ENCODE data around the gene DOHH.
A peak's percentile ranks its signal among the peaks of the same experiment; 100 is the strongest.

Gene DOHH

DNA sequence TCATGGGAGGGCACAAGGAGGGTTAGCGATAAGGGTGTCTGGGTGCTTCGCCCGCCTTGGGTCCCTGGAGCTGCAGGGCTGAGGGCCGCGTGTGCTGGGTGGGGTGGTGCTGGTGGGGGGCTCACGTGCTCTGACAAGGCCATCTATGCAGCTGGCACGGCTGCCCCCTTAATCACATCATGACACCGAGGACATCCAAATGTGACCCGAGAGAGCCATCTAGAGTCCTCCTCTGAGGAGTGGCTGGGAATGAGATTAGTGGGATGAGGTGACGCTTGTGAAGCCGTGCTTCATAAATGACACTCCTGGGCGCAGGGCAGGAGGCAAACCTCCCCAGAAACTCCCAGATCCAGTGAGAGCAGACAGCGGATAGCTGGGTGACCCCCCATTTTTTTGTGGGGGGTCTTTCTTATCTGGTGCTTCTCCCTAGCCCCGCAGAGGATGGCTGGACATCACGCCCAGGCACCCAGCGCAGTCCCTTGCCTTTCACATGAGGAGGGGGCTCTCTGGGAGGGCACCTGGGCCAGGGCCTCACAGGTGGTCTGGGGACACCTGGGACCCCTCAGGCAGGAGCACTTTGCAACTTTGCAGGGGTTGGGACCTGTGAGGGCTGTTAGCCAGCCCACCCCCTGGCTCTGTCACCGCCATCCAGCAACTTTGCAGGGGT lies 12.2 kb upstream of the DOHH start:
- TF ChIP-seq, protein P1, sequence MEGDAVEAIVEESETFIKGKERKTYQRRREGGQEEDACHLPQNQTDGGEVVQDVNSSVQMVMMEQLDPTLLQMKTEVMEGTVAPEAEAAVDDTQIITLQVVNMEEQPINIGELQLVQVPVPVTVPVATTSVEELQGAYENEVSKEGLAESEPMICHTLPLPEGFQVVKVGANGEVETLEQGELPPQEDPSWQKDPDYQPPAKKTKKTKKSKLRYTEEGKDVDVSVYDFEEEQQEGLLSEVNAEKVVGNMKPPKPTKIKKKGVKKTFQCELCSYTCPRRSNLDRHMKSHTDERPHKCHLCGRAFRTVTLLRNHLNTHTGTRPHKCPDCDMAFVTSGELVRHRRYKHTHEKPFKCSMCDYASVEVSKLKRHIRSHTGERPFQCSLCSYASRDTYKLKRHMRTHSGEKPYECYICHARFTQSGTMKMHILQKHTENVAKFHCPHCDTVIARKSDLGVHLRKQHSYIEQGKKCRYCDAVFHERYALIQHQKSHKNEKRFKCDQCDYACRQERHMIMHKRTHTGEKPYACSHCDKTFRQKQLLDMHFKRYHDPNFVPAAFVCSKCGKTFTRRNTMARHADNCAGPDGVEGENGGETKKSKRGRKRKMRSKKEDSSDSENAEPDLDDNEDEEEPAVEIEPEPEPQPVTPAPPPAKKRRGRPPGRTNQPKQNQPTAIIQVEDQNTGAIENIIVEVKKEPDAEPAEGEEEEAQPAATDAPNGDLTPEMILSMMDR (conservative IDR thresholded peaks at IDR 0.05; ENCODE audit: low read length): no peak
- TF ChIP-seq EZH2phosphoT487 (IDR thresholded peaks at IDR 0.05; ENCODE audit: borderline replicate concordance): no peak
- no peak overlapping the region for H3K9ac ChIP-seq (ENCODE audit: low read depth, low read length, poor library complexity, severe bottlenecking)

DNA sequence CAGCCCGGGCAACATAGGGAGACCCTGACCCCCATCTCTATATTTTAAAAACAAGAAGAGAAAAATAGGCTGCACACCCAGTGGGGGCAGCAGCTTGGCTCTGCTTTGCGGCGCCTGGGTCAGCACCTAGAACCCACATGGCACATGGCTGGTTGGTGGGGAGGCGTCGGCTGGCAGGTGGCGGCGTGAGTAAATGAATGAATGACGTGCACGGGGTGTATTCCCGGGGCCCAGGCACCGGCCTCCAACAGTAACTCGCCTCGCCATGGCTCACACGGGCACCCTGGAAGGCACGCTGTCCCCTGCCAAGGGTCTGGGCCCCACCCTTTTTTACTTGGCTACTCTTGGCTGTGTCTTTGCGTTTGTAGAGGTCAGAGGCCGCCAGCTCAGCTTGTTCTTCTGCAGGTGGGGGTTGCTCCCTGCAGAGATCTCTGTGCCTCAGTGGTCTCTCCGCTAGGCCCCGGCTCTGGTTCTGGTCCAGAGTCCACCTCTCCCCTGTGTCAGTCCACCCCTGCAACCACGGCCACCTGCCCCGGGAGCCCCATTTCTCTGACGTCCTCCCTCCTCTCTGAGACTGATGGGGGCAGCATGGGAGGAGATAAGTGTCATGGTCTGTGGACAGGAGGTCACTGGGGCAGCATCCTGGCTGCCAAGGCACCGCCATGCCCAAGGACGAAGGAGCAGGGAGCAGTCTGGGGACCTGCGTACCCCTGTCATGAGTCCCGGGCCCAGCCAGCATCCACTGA lies 11.2 kb upstream of the DOHH start:
- Histone ChIP-seq H3K9ac (ENCODE audit: low read depth, low read length, poor library complexity, severe bottlenecking) (no peak overlapping the region), H3F3A (ENCODE audit: low read depth) (no peaks in the 10 kb centered on the region), H3K4me1 (ENCODE audit: insufficient read depth, low read length, poor library complexity, severe bottlenecking) (peaks cover 33% of the 10 kb centered on the region), H3K9me2 (replicated peaks; ENCODE audit: low read depth, low read length) (no peaks in the 10 kb centered on the region), H3K79me2 (ENCODE audit: insufficient read depth, low read length) (peaks cover 100% of the 10 kb centered on the region), H3K4me3 (ENCODE audit: low read length, poor library complexity, severe bottlenecking) (no peak overlapping the region), H3K36me3 (ENCODE audit: insufficient read depth, low read length) (peaks cover 5% of the 10 kb centered on the region; the same call in 1 of the 2 replicates), H2AFZ (ENCODE audit: low read length) (no peak overlapping the region), H3K4me2 (ENCODE audit: low read depth, low read length, poor library complexity, severe bottlenecking) (no peak overlapping the region), H3K9me3 (ENCODE audit: insufficient read depth, low read depth, low read length) (no peaks in the 10 kb centered on the region), H3K27me3 (ENCODE audit: insufficient read depth, low read length, poor library complexity, severe bottlenecking) (no peaks in the 10 kb centered on the region), H4K20me1 (ENCODE audit: insufficient read depth, low read length, poor library complexity, severe bottlenecking) (peaks cover 88% of the 10 kb centered on the region)
- no peak for TF ChIP-seq EZH2phosphoT487 (IDR thresholded peaks at IDR 0.05; ENCODE audit: borderline replicate concordance)
- TF ChIP-seq, protein P1 (conservative IDR thresholded peaks at IDR 0.05; ENCODE audit: low read length): no peak

More for the DNA sequence above, 12.2 kb upstream of the DOHH start:
- Histone ChIP-seq H3K36me3 (ENCODE audit: insufficient read depth, low read length) (peaks cover 5% of the 10 kb centered on the region; the same call in 1 of the 2 replicates), H3K27me3 (ENCODE audit: insufficient read depth, low read length, poor library complexity, severe bottlenecking) (no peaks in the 10 kb centered on the region), H3K79me2 (ENCODE audit: insufficient read depth, low read length) (peaks cover 100% of the 10 kb centered on the region), H3K4me2 (ENCODE audit: low read depth, low read length, poor library complexity, severe bottlenecking) (no peak overlapping the region), H3K4me1 (ENCODE audit: insufficient read depth, low read length, poor library complexity, severe bottlenecking) (peaks cover 27% of the 10 kb centered on the region), H3K9me3 (ENCODE audit: insufficient read depth, low read depth, low read length) (no peaks in the 10 kb centered on the region), H2AFZ (ENCODE audit: low read length) (no peak overlapping the region), H3K4me3 (ENCODE audit: low read length, poor library complexity, severe bottlenecking) (no peak overlapping the region), H3F3A (ENCODE audit: low read depth) (no peaks in the 10 kb centered on the region), H4K20me1 (ENCODE audit: insufficient read depth, low read length, poor library complexity, severe bottlenecking) (peaks cover 83% of the 10 kb centered on the region), H3K9me2 (replicated peaks; ENCODE audit: low read depth, low read length) (no peaks in the 10 kb centered on the region)

DNA sequence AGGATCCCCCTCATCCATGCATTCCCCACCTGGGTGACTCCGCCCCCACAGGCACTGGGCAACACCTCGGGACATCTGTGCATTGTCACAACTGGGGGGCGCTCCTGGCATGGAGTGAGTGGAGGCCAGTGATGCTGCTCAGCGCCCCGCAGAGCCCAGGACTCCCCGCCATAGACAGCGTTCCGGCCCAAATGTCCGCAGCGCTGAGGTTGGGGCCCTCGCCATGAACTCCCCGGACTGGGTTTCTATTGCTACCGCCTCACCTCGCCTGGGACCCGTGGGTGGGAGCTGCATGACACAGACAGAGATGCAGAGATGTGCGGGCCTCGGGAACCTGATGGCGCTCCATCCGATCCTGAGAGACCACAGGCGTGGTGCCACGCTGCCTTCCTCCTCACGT lies 10.3 kb upstream of the DOHH start:
- Histone ChIP-seq H2AFZ (ENCODE audit: low read length) (no peak overlapping the region), H3K4me3 (ENCODE audit: low read length, poor library complexity, severe bottlenecking) (no peak overlapping the region), H3K9ac (ENCODE audit: low read depth, low read length, poor library complexity, severe bottlenecking) (no peak overlapping the region), H3K36me3 (ENCODE audit: insufficient read depth, low read length) (peaks cover 5% of the 10 kb centered on the region; the same call in 1 of the 2 replicates), H3K4me1 (ENCODE audit: insufficient read depth, low read length, poor library complexity, severe bottlenecking) (peaks cover 33% of the 10 kb centered on the region), H4K20me1 (ENCODE audit: insufficient read depth, low read length, poor library complexity, severe bottlenecking) (peaks cover 83% of the 10 kb centered on the region), H3K4me2 (ENCODE audit: low read depth, low read length, poor library complexity, severe bottlenecking) (peak overlapping the region; percentile 100), H3K9me2 (replicated peaks; ENCODE audit: low read depth, low read length) (no peaks in the 10 kb centered on the region), H3F3A (ENCODE audit: low read depth) (no peaks in the 10 kb centered on the region), H3K79me2 (ENCODE audit: insufficient read depth, low read length) (peaks cover 96% of the 10 kb centered on the region), H3K27me3 (ENCODE audit: insufficient read depth, low read length, poor library complexity, severe bottlenecking) (no peaks in the 10 kb centered on the region), H3K9me3 (ENCODE audit: insufficient read depth, low read depth, low read length) (no peaks in the 10 kb centered on the region)
- TF ChIP-seq, protein P1 (conservative IDR thresholded peaks at IDR 0.05; ENCODE audit: low read length): no peak
- TF ChIP-seq EZH2phosphoT487 (IDR thresholded peaks at IDR 0.05; ENCODE audit: borderline replicate concordance): no peak
